ENCODE data around the gene PCDHB14.
"Not testable (repeated sequence)": the region's sequence is repeated elsewhere in the genome, so short reads cannot be mapped to it uniquely, and the experiment has no call there.

DNA sequence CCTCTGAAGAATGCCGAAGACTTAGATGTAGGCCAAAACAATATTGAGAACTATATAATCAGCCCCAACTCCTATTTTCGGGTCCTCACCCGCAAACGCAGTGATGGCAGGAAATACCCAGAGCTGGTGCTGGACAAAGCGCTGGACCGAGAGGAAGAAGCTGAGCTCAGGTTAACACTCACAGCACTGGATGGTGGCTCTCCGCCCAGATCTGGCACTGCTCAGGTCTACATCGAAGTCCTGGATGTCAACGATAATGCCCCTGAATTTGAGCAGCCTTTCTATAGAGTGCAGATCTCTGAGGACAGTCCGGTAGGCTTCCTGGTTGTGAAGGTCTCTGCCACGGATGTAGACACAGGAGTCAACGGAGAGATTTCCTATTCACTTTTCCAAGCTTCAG, 8.6 kb upstream of the PCDHB14 start:
- not testable (repeated sequence) for TF ChIP-seq CTCF (conservative IDR thresholded peaks at IDR 0.05); EZH2 (IDR thresholded peaks at IDR 0.05; ENCODE audit: low read depth)

All from PC-9 (cell line).